ENCODE data around the gene FAM83G.

DNA sequence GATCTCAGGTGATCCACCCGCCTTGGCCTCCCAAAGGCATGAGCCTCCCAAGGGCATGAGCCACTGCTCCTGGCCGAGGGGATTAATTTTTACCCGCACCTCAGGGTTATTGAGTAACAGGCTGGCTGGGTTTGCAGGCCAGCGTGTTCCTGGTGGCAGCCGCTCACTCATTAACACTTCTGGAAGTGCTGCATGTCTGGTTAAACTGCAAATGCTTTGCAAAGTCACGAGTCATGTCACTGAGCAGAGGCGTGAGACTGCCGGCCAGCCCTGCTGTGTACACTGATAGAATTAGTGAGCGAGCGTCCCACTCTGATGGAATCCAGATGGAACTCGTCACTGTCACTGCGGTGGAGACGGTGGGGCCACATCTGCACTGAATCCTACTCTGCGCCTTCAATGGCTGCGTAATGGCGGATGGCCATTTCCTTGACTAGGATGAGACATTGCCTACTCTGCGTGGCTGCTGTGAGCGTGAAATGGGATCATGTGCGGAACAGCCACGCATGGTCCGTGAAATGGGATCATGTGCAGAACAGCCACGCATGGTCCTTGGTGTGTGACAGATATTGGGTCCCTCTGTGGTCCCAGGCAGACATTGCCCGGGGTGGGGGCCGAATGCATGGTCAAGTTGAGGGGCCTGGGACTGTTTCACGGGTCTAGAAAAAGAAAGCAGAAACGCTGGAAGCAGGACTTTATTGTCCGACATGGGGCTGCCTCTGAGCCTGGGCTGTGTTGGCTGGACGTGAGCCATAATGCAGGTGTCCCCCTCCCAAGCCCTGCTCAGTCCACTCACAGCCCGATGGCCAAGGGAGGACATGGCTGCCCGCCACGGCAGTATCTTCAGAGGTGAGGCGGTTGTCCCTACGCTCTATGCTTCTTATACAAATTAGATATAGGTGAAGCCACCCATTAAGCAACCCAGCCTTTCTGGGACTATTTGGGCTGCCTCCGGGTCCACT lies 53.3 kb downstream of the FAM83G start:
- TF ChIP-seq EZH2 (IDR thresholded peaks at IDR 0.05) (no peak), POLR2AphosphoS5 (IDR thresholded peaks at IDR 0.05; ENCODE audit: borderline replicate concordance, low read depth, low read length) (no peak)
